Uterus (tissue), 2 donors: ENCODE data around the gene HSPA1L.
"Not testable (repeated sequence)": the region's sequence is repeated elsewhere in the genome, so short reads cannot be mapped to it uniquely, and the experiment has no call there.

Experiments used
- CTCF ChIP-seq, 4 experiments: fragments of 200-600 bp in 2 of 4; fragments of 450-650 bp in 2 of 4; sonication (generic) in 2 of 4; IDR thresholded peaks; one replicate each; pipeline ENCODE4 v1.5.1; 2016 to 2019; ENCODE audit warnings: antibody characterized with exemption in 4 of 4, mild to moderate bottlenecking in 2 of 4, moderate library complexity in 1 of 4
- POLR2A ChIP-seq, 2 donors: fragments of 450-650 bp; IDR thresholded peaks; one replicate each; pipeline ENCODE4 v1.6.1; 2016; ENCODE audit warnings: antibody characterized with exemption in 2 of 2, mild to moderate bottlenecking in 1 of 2, moderate library complexity in 1 of 2

- not testable (repeated sequence) for TF ChIP-seq CTCF, POLR2A (IDR thresholded peaks at IDR 0.05)
These were observed 5.3 kb upstream of the HSPA1L start for GRCh38 chr6:31820399-31820798.
